GM21619 (cell line): ENCODE measurements around the gene TTC27.
A peak's percentile ranks its signal among the peaks of the same experiment; 100 is the strongest.
"Not testable (repeated sequence)": the region's sequence is repeated elsewhere in the genome, so short reads cannot be mapped to it uniquely, and the experiment has no call there.

Experiments used
- ATAC-seq: cut with Tn5 transposase; IDR thresholded peaks from one replicate; pipeline ENCODE4 v1.9.1; 2021; ENCODE audit not compliant: unreplicated experiment

TTC27 gene

GRCh38 chr2:32718752-32719151 lies 90.9 kb downstream of the TTC27 start:
- ATAC-seq, result no peak

- ATAC-seq, result no peak
Measured at GRCh38 chr2:32719430-32719829, 91.6 kb downstream of the TTC27 start.

- no peak for ATAC-seq
Measured at GRCh38 chr2:32719933-32720716, 92.3 kb downstream of the TTC27 start.

- no peak for ATAC-seq
Measured at GRCh38 chr2:32720771-32721170, 92.9 kb downstream of the TTC27 start.

- ATAC-seq, result no peak
Measured at GRCh38 chr2:32721376-32721775, 93.5 kb downstream of the TTC27 start.

- no peak for ATAC-seq
Measured at GRCh38 chr2:32723467-32724079, 95.7 kb downstream of the TTC27 start.

GRCh38 chr2:32726678-32727077 lies 98.8 kb downstream of the TTC27 start:
- ATAC-seq, result not testable (repeated sequence)

- no peak for ATAC-seq
Measured at GRCh38 chr2:32727157-32727556, 99.3 kb downstream of the TTC27 start.

GRCh38 chr2:32730958-32731357 lies 103.1 kb downstream of the TTC27 start:
- not testable (repeated sequence) for ATAC-seq

- no peak for ATAC-seq
Measured at GRCh38 chr2:32732120-32732519, 104.3 kb downstream of the TTC27 start.

- ATAC-seq, result no peak
Measured at GRCh38 chr2:32732912-32733472, 105.1 kb downstream of the TTC27 start.

- no peak for ATAC-seq
Measured at GRCh38 chr2:32735348-32735747, 107.5 kb downstream of the TTC27 start.

- ATAC-seq, result no peak
Measured at GRCh38 chr2:32738939-32739338, 111.1 kb downstream of the TTC27 start.

GRCh38 chr2:32739664-32740063 lies 111.8 kb downstream of the TTC27 start:
- ATAC-seq, result no peak

- ATAC-seq, result no peak
Measured at GRCh38 chr2:32741575-32741974, 113.7 kb downstream of the TTC27 start.

GRCh38 chr2:32742376-32742775 lies 114.5 kb downstream of the TTC27 start:
- ATAC-seq, result no peak

GRCh38 chr2:32743480-32744236 lies 115.8 kb downstream of the TTC27 start:
- peak; percentile 66 for ATAC-seq

GRCh38 chr2:32745191-32745590 lies 117.3 kb downstream of the TTC27 start:
- ATAC-seq, result no peak

GRCh38 chr2:32745675-32746074 lies 117.8 kb downstream of the TTC27 start:
- ATAC-seq, result no peak

GRCh38 chr2:32746669-32747068 lies 118.8 kb downstream of the TTC27 start:
- no peak for ATAC-seq

- ATAC-seq, result no peak
Measured at GRCh38 chr2:32748158-32748557, 120.3 kb downstream of the TTC27 start.

GRCh38 chr2:32750880-32751279 lies 123.0 kb downstream of the TTC27 start:
- ATAC-seq, result no peak
